ENCODE results near the gene MEIOB.

MEIOB gene

DNA sequence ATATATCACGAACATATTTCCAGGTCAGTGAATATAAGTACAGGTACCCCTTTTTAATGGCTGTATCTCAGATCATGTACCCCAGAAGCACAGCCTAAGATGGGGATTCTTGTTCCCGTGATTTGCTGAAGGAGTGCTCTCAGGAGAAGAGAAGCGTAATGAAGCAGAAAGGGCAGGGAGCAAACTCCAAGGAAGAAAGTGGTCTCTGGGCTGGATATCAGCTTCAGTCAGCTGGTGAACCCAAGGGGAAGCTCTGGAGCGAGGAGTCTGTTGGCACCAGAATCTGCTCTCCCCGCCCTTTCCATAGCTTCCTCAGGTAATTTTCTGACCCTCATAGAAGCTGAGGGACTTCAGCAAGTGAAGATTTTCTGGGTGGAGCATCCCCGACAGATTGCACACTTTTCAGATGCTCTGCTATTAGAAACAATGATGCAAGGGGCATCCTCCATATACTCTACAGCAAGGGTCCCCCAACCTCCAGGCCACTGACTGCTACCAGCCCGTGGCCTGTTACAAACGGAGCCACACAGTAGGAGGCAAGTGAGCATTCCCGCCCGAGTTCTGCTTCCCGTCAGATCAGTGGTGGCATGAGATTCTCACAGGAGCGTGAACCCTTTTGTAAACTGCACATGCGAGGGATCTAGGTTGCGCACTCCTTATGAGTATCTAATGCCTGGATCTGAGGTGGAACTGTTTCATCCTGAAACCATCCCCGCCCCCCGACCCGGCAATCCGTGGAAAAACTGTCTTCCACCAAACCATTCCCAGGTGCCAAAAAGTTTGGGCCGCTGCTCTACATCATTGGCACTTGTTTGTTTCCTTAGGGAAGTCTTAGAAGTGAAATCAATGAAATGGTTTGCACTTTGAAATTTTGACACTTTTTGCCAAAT is 40.5 kb downstream of the MEIOB start:
- DNase-seq (ENCODE audit: low read depth, low spot score), result no peak

DNA sequence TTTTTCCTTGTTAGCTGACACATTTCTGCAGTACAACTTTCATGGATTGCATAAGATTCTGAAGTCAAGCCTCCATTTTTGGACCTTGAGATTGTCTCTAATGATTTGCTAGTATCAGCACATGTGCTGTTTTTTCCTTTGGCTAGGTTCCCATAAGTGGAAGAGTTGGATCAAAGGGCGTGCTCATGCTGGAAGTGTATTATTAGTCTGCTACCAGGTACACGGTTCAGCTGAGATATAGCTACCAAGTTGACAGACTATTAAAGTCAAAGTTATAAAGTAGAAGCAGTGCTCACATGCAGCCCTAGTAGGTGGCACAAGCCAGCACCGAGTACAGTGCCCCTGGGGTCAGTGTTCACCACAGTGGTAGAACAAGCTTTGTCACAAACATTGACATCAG is 41.8 kb downstream of the MEIOB start:
- no peak for DNase-seq (ENCODE audit: low read depth, low spot score)

DNA sequence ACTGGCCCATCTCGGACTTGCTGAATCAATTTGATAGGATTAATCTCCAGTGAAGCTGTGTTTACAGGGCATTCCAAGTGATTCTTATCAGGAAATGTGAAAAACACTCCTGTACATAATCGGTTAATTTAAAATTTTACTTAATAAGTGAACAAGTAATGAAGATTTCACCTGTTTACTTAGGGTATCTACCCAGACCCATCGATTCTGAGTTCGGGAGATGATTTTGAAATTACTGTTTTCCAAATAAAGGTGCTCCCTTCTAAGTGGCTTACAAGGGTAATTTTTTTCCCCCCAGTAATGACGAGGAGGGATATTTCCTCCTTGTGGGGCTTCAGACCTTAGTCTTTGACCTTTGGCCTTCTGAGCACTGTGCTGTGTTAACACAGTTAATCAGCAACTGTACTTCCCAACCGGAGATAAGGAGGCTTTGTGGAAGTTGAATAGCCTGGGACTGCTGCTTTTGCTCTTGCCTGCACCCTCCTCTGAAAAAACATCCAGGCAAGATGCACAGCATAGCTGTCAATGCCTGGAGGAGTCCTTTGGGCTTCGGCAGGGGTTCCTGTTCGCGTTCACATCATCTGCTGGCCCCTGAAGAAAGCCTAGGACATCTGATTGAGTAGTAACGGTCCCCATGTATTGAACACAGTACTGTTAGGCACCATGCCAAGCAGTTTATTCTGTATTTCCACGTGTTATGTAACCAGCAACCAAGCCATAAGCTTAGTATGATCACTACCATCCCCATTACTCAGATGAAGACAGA is 43.1 kb downstream of the MEIOB start:
- no peak for DNase-seq (ENCODE audit: low read depth, low spot score)

DNA sequence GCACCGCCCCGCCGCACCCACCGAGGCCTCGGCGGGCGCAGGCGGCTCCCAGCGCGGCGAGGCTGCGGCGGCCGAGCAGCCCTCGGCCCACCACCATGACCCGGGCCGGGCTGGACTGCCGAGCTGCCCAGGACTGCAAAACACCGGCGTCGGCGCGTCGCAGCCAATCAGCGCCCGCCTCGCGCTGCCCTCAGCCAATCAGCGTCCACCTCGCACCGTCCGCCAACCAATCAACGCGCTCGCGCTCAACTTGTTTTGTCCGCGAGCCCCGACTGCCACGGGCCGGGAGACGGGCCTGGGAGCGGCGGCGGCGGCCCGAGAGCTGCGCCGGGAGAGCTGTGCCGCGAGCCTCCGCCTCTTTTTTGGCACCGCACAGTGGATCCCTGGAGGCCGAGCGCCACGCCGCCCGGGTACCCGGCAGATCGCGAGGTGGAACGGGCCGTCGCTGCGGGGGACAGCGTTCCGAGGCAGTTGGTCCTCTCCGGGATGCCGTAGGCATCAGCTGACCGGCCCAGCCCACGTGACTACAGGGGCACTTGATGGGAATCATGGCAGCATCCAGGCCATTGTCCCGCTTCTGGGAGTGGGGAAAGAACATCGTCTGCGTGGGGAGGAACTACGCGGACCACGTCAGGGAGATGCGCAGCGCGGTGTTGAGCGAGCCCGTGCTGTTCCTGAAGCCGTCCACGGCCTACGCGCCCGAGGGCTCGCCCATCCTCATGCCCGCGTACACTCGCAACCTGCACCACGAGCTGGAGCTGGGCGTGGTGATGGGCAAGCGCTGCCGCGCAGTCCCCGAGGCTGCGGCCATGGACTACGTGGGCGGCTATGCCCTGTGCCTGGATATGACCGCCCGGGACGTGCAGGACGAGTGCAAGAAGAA is 45.0 kb downstream of the MEIOB start, which contains the start of the genes FAHD1 and HAGH:
Gene FAHD1, plus strand, starts transcription at position 516 of the 883 bp plus-strand sequence. Its CDS starts 33 bp downstream, at position 549.
Gene HAGH, minus strand, starts transcription at position 135 of the 883 bp plus-strand sequence. Its CDS starts 38 bp downstream, at position 97.
- DNase-seq (ENCODE audit: low read depth, low spot score), result peak; percentile 79

DNA sequence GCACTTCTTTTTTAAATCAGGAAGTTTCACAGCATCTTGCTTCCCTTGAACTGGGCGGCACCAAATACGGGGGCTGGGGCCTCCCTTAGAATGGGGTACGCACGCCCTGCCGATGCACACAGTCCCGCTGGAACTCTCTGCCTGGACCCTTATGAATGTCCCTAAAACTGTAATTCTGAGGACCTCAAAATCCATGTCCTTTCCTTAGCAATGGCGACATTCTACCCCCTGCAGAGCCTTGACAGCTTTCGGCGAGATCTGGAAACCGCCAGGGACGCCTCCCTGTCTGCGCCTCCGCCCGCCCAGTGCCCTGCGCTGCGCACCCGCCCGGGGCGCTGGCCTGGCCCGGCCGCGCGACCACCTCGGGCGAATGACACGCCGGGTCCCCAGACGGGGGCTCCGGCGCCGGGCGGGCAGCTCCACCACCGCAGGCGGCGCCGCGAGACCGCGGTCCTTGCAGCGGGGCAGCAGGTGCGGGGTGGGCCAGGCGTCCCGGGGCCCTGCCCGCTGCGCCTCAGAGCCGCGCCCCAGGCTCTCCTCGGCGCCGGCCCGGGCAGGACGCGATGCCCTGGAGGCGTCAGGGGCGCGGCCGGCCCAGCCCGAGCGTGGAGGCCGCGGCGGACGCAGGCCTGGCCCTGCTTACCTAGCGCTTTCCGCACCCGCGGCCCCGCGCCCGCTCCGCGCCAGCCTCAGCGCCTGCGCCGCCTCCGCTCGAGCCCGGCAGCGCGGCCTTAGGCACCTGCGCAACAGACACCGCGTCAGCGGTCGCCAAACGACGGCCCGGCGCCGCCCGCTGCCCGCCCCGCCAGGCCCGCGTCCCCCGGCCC is 45.9 kb downstream of the MEIOB start:
- DNase-seq (ENCODE audit: low read depth, low spot score), result peak; percentile 36

DNA sequence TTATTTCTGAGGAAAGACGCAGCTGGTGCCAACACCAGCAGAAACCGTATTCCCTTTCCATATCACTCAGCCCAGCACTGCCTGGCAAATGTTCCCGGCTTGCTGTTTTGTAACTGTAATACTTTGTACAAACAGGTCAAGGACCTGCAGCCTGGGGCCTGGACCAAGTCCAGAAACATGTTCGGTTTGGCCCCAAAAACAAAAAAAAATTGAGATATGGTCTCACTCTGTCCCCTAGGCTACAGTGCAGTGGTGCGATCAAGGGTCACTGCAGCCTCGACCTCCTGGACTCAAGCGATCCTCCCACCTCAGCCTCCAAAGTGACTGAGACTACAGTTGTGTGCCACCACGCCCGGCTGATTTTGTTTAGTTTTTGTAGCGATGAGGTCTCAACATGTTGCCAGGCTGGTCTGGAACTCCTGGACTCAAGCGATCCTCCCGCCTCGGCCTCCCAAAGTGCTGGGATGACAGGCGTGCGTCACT is 46.5 kb downstream of the MEIOB start:
- no peak for DNase-seq (ENCODE audit: low read depth, low spot score)

DNA sequence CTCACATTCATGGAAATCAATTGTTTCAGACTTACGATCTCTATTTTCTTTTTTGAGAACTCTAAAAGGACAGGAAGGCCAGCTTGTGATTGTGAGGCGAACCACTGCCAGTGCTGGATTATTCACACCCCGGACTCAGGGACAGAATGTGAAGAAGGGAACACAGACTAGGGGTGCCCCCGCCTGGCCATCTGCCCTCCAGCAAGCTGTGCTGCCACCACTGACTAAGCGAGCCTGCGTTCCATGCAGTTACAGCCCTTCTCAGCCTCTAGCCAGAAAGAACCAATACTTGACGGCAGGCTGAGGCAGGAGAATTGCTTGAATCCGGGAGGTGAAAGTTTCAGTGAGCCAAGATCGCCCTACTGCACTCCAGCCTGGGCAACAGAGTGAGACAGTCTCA is 48.1 kb downstream of the MEIOB start:
- DNase-seq (ENCODE audit: low read depth, low spot score), result no peak

DNA sequence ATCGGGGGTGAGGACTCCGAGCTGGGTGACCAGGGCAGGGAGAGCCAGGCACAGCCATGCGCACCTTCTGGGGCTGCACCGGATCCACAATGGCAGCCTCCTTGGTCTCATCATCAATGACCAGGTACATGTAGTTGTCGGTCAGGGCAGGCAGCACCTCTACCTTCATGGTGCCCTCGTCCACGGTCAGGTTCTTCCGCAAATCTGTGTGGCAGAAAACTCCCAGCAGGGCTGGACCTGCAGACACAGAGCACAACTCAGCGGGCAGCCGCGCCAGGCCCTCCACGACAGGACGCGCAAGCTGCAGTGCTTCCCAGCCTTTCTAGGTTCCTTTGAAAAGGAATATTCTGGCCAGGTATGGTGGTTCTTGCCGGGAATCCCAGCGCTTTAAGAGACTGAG is 49.2 kb downstream of the MEIOB start:
- no peak for DNase-seq (ENCODE audit: low read depth, low spot score)

DNA sequence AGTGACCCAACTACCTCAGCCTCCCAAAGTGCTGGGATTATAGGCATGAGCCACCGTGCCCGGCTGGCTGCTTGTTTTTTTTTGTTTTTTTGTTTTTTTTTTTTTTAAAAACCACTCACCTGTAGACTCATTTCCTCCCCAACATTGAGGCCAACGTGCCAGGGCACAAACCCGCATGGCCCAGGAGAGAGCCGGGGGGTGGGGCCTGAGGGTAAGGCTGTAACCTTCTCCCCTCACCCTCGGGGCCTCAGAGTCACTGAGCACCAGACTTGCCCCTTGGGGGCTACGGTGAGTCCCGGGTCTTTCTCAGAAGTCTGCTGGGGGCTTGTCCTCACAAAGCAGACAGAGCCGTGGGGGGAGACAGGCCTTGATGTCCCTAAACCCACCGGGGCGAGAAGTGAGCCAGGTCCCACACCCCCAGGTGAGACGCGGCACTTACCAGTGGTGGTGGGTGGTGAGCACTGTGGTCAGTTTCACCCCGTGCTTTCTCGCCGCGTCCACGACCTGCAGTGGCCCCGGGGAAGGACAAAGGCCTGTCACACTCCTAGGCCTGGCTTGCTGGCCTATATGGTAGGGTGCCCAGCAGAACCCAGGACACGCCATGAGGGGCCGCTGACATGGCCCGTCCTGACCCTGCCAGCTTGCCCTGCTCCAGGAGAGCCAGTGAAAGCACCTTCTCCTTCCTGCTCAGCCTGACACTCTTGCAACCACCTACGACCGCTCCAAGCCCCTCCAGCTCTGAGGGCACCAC is 49.9 kb downstream of the MEIOB start:
- no peak for DNase-seq (ENCODE audit: low read depth, low spot score)

DNA sequence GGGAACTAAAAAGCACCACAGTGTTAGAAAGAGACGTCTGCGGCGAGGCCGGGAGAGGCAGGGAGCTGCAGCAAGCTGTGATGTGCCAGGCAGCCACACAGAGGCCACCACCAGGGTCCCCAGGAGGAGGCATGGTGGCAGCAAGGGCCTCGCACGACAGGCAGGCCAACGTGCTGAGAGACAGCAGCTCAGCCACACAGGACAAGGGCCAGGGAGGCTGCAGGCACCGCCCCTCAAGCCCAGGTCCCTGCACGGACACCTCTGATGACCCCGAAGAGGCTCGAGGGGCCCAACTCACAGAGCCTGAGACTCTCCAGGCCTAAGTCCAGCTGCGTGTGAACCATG is 51.0 kb downstream of the MEIOB start:
- DNase-seq (ENCODE audit: low read depth, low spot score), result no peak

DNA sequence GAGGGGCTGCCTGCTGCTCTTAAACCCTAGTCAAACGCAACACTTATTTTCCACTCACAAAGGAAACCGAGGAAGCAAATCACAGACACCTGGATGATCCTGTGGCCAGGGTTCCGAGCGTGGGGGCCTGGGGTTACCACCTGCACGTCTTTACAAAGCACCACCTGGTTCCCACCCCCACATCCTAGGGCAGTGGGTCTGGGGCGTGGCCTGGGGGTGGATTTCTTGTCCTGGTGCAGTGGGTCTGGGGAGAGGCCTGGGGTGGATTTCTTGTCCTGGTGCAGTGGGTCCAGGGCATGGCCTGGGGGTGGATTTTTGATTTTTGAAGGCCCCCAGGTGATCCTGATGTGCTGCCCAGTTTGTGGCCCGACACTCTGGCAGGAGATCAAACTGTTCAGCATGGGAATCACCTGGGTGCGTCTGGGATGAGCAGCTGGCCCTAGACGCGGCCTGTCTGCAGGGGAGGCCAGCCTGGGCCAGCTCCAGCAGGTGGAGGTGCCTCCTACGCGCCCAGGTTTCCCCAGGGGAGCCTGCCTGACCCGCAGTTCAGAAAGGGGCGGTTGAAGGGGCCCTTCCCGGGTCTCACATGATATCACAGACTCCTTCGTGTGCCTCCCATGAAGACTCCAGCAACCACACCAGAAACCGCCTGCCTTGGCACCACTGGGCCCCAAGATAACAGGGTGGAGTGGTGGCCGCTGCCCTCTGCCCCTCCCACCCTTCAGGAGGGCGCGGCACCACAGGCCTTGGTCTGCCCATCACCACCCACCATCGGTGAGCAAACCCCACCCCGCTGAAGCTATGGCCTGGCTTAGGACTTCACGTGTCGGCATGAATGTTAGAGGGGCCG is 51.6 kb downstream of the MEIOB start:
- DNase-seq (ENCODE audit: low read depth, low spot score), result no peak

DNA sequence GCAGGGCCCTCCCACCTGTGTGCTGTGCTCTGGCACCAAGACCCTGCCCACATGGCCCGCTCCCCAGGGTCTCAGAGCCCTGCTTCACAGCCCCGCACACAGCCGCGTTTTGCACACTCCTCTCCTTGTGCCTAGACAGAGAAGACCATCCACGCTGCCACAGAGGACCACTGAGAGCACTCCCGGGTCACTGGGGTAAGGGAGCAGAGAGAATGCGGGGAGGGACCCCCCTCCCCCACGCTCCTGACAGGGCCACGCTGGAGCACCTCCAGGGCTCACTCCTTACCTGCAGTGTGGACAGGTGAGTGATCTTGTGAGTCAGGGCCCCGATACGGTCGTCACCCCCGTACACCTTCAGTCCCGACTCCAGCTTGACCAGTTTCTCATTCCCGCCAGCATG is 52.4 kb downstream of the MEIOB start:
- DNase-seq (ENCODE audit: low read depth, low spot score), result no peak

DNA sequence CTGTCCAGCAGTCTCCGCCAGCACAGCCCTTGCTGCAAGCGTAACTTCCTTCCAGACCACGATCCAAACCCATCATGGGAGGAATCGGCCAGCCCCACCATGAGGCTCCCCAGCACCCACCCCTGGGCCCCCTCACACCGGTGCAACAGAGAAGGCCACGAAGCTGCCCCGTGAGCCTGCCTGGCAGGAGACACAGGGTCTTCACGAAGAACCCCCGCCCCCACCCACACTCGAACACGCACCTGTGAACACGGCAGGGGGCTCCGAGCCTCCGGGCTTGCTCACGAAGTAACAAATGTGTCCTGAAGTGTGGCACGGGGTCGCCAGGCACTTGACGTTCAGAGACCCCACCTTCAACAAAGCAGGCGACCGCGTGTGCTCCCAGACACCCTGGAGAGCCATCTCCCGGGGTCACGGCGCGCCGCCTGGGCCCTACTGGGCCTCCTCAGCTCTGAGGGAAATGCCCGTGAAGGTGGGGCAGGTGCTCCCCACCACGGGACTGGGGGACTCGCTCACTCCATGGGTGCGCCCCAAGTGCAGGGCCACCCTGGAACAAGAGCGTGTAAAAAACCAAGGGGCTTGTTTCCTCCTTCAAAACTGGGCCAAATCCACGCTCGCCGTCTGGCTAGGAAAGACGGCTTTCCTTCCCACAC is 53.0 kb downstream of the MEIOB start:
- no peak for DNase-seq (ENCODE audit: low read depth, low spot score)

DNA sequence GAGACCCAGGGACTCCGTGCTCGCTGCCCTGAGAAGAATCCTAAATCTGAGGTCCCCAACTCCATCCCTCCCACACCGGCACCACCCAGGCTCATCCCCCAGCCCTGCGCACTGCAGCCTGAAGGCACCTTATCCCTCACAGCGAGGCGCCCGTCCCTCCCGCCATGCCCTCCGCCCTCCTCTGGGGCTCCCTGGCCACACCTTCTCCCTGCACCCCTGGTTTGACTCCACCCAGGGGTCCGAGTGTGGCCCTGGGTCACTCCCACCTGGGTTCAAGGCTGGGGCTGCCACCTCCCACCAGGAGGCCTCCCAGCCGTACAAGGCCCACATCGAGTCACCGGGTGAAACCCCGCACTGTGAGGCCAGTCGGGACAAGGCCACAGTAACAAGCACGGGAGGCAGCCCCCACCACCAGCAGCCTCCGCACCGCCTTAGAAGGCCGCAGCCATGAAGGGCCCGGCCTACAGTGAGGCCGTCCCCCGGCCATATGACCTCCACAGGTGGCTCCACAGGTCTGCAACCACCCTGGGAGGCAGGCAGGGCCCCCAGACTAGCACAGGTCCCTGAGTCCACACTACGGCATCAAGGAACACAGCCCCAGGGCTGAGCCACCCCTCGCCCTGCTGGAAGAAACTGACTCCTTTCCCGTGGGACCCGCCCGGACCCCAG is 53.6 kb downstream of the MEIOB start:
- DNase-seq (ENCODE audit: low read depth, low spot score), result no peak

DNA sequence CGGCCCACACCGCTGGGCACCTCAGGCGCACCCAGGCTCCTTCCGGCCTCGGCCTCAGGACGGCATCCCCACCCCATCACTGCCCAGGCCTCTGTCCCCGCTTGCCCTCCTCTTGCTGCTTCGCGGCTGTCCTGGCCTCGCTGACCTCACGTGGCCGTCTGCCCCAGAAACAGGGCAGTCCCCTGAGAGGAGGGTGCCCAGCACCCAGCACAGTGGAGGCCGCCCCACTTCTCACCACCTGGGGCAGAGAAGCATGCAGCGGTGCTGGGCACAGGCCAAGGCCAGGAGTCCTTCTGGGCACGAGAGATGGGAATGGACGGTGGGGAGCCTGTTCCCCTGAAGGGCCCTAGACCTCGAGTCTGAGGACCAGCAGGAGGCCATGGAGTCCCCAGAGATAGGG is 54.2 kb downstream of the MEIOB start:
- DNase-seq (ENCODE audit: low read depth, low spot score), result no peak

DNA sequence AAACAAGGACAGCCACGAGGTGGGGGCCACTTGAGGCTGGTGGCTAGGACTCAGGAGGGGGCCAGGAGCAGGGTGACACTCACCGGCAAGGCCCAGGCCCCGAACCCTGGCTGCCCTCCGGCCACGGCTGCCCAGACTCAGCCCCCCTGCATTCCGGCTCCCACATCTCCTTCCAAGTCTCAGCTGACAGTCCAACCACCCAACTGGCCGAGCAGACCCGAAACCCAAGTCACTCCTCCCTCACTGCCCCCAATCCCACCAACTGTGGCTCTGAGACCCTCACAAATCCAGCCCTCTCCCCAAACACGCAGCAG is 54.7 kb downstream of the MEIOB start:
- DNase-seq (ENCODE audit: low read depth, low spot score), result no peak

DNA sequence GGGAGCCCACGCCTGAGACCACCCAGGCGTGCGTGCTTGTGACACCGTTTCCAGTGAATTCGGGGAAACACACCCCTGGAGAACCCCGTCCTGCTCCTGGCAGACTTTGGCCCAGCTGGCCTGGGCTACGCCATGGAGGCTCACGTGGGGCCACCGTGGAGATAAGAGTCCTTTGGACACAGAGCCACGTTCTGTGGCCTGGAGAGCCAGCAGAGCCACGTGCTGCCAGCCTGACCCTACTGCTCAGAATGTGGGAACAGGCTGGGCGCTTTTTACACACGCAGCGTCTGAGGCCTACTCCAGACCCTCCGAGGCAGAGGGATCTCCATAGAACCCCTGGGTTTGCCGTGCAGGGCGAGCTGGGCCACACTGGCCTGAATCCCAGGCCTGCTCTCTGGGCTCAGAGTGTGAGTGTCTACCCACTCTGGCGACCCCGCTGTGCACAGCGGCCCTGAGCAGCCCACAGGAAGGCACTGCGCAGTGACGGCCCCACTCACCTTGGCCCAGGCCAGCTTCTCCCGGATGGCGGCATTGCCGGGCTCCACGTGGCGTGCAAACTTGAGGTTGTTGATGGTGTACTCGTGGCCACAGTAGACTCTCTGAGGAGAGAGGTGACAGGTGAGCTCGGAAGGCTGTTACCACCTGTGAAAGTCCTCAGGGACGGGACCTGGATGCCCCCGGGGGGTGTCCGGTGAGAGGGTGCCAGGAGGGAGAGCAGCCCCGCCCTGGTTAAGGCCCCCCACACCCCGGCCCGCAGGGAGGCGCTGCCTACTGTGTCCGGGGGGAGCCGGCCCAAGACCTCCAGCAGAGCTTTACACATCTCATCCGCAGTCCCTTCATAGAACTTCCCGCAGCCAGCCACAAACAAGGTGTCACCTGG is 55.3 kb downstream of the MEIOB start:
- no peak for DNase-seq (ENCODE audit: low read depth, low spot score)
